ENCODE measurements around the gene ETS2.

- TF ChIP-seq CTCF (IDR thresholded peaks at IDR 0.05), result no peak
- no peak for TF ChIP-seq EZH2phosphoT487 (IDR thresholded peaks at IDR 0.05)
Measured at GRCh38 chr21:38770660-38771059, 35.1 kb upstream of the ETS2 start.
